AG09309 (cell line): ENCODE data around the gene CAPZB.

Source experiments
- DNase-seq: peaks from one replicate; pipeline ENCODE4 v3.0.0-alpha.2; 2010; ENCODE audit warnings: low read depth
- H3K4me3 ChIP-seq: 2 replicates; pipeline ENCODE4 v1.5.1; 2011; ENCODE audit warnings: mild to moderate bottlenecking, low read depth, low read length, moderate library complexity; ENCODE audit not compliant: control insufficient read depth
- CTCF ChIP-seq: IDR thresholded peaks from 2 replicates; pipeline ENCODE4 v1.5.1; 2011; ENCODE audit warnings: mild to moderate bottlenecking, low read depth, low read length, inconsistent platforms; ENCODE audit not compliant: insufficient read depth, control insufficient read depth; ENCODE audit errors: missing control alignments

CAPZB gene

GRCh38 chr1:19406680-19407079 lies 78.7 kb downstream of the CAPZB start:
- no peak for TF ChIP-seq CTCF
- H3K4me3 ChIP-seq = no peak overlapping the region
- DNase-seq = no peak

DNA sequence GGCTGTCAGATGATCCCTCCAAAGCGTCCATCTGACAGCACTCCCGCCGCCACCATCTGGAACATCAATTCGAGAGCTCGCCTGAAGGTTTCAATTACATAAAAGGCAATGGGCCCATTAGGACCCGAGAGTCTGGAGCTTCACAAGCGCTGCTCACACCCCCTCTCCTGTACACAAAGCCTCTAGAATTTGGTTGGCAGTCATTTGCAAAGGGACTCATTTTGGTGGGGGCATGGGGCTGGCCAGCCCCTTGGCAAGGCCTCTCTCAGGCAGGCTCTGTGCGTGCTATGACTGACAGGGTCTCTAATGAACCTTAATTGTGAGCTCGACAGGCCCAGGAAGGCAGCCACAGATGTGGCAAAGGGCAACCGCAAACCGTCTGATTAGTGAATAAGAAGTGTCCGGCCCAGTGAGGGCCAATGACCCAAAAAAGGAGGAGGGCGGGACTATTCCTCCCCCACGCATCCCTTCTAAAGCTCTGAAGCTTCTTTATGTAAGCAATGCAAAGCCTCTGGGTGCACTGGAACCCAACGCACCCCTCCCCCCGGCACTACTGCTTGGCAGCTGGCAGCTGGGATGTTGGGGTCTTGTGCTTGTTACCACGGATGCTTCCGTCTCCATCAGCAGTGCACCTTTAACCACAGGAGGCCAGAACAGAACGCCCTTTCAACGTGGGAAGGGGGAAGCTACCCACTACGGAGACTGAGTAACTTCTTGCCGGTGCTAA lies 79.4 kb downstream of the CAPZB start:
- no peak overlapping the region for H3K4me3 ChIP-seq
- no peak for DNase-seq
- TF ChIP-seq CTCF = no peak

- no peak for DNase-seq
- no peak overlapping the region for H3K4me3 ChIP-seq
- TF ChIP-seq CTCF = peak; percentile 32
These were observed 80.1 kb downstream of the CAPZB start for GRCh38 chr1:19405195-19405760.

DNA sequence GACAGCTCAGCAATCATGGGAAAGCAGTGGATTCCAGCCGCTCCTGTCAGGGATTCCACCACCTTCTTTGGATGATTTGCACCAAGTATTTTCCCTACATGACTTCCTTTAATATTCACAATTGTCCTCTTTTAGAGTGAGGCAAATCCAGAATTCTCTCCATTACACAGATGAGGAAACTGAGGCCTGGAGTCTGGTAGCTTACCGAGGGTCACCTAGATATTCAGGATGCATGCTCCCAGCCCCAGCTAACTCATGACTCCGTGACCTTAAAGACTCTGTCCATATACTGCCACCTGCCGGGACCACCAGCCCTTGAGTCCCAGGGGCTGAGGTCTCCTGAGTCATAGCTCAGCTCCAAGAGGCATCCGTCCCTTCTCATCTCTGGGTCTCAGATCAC lies 80.6 kb downstream of the CAPZB start:
- TF ChIP-seq CTCF = no peak
- H3K4me3 ChIP-seq = no peak overlapping the region
- no peak for DNase-seq

GRCh38 chr1:19403256-19403655 lies 82.1 kb downstream of the CAPZB start:
- DNase-seq = no peak
- TF ChIP-seq CTCF = no peak
- no peak overlapping the region for H3K4me3 ChIP-seq

DNA sequence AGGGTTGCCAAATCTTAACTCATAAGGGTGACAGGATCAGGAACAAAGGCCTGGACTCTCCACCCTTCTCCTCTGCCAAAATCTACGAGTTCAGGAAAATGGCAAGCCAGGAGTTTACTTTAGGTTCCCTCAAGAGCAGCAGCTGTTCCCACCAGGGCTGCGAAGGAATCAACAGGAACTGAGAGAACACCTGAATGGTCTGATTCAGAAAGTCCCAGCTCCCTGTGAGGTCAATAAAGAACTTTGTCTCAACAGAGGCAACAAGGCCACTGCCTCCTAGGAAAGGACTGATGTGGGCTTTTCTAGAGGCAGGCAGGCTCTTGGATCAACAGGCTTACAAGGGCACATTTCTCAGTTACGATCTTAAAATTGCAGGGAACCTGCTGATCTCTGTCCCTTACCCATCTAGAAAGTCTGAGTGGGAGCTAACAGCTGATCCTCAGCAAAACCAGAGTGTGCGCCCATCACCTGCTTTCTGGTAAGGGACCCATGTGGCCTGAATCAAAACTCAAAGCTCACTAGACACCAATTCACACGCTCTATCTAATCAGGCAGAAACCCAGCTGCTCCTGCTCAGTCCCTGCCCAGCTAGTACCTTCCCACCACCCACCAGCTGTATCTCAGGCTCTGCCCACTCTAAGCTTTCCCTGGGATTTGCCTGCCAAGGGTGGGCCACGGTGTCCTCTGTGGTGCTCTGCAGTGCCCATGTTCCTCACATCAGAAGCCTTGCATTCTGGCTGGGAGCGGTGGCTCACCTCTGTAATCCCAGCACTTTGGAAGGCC lies 83.1 kb downstream of the CAPZB start:
- H3K4me3 ChIP-seq = no peak overlapping the region
- no peak for DNase-seq
- TF ChIP-seq CTCF = no peak
